H9 (cell line): ENCODE data around the gene MMD. TPM values are rescaled to one million over a fixed set of nuclear protein-coding genes. Genes with fewer than 3 reads are reported as not detected.

Experiments used
- DNase-seq: peaks from one replicate; pipeline ENCODE4 v3.0.0-alpha.2; 2017
- H2AFZ ChIP-seq: one replicate; pipeline ENCODE4 v1.6.1; 2013; ENCODE audit warnings: mild to moderate bottlenecking, low read length, control low read depth, moderate library complexity
- H2AK5ac ChIP-seq: 2 replicates; pipeline ENCODE4 v1.6.1; 2013; ENCODE audit warnings: low read length, control low read depth, mixed read lengths; ENCODE audit not compliant: insufficient read length
- H2BK120ac ChIP-seq: one replicate; pipeline ENCODE4 v1.6.1; 2013; ENCODE audit warnings: low read depth, mild to moderate bottlenecking, low read length, control low read depth, inconsistent platforms; ENCODE audit not compliant: poor library complexity, severe bottlenecking
- H2BK12ac ChIP-seq: 2 replicates; pipeline ENCODE4 v1.6.1; 2013; ENCODE audit warnings: low read length, control low read depth, mixed read lengths, low read depth; ENCODE audit not compliant: insufficient read length
- H2BK15ac ChIP-seq: 2 replicates; pipeline ENCODE4 v1.6.1; 2013; ENCODE audit warnings: low read depth, low read length, control low read depth
- H2BK20ac ChIP-seq: one replicate; pipeline ENCODE4 v1.6.1; 2013; ENCODE audit warnings: low read depth, mild to moderate bottlenecking, low read length, control low read depth, inconsistent platforms; ENCODE audit not compliant: poor library complexity, severe bottlenecking
- H2BK5ac ChIP-seq: 2 replicates; pipeline ENCODE4 v1.6.1; 2013; ENCODE audit warnings: low read length, control low read depth, mixed read lengths; ENCODE audit not compliant: insufficient read length
- H3K14ac ChIP-seq: 2 replicates; pipeline ENCODE4 v1.6.1; 2013; ENCODE audit warnings: low read length, control low read depth; ENCODE audit not compliant: insufficient read depth
- H3K18ac ChIP-seq: 2 replicates; pipeline ENCODE4 v1.6.1; 2013; ENCODE audit warnings: low read depth, mild to moderate bottlenecking, mixed read lengths, low read length, control low read depth; ENCODE audit not compliant: insufficient read length
- H3K23ac ChIP-seq: 2 replicates; pipeline ENCODE4 v1.6.1; 2013; ENCODE audit warnings: low read length, control low read depth, mixed read lengths, low read depth; ENCODE audit not compliant: insufficient read length
- H3K23me2 ChIP-seq: 2 replicates; pipeline ENCODE4 v1.6.1; 2013; ENCODE audit warnings: low read depth, mild to moderate bottlenecking, mixed read lengths, low read length, control low read depth; ENCODE audit not compliant: insufficient read length, poor library complexity, severe bottlenecking
- H3K27ac ChIP-seq: 2 replicates; pipeline ENCODE4 v1.5.1; 2013; ENCODE audit warnings: low read length, control low read depth, mixed read lengths, low read depth; ENCODE audit not compliant: insufficient read length
- H3K27me3 ChIP-seq: 2 replicates; pipeline ENCODE4 v1.6.1; 2013; ENCODE audit warnings: low read length, control low read depth, inconsistent platforms; ENCODE audit not compliant: insufficient read depth
- H3K4ac ChIP-seq: 2 replicates; pipeline ENCODE4 v1.6.1; 2013; ENCODE audit warnings: low read depth, mild to moderate bottlenecking, control low read depth, inconsistent platforms, low read length, moderate library complexity
- H3K4me1 ChIP-seq: 2 replicates; pipeline ENCODE4 v1.6.1; 2013; ENCODE audit warnings: low read length, control low read depth, inconsistent platforms; ENCODE audit not compliant: insufficient read depth
- H3K4me2 ChIP-seq: 2 replicates; pipeline ENCODE4 v1.6.1; 2013; ENCODE audit warnings: low read length, control low read depth, mixed read lengths; ENCODE audit not compliant: insufficient read length, insufficient read depth
- H3K56ac ChIP-seq: 2 replicates; pipeline ENCODE4 v1.6.1; 2013; ENCODE audit warnings: low read depth, mild to moderate bottlenecking, mixed read lengths, low read length, control low read depth; ENCODE audit not compliant: insufficient read length
- H3K79me1 ChIP-seq: 2 replicates; pipeline ENCODE4 v1.6.1; 2013; ENCODE audit warnings: low read depth, mild to moderate bottlenecking, moderate library complexity, low read length, control low read depth, inconsistent platforms; ENCODE audit not compliant: insufficient read depth, poor library complexity, severe bottlenecking
- H3K79me2 ChIP-seq: 2 replicates; pipeline ENCODE4 v1.6.1; 2013; ENCODE audit warnings: low read length, control low read depth, inconsistent platforms; ENCODE audit not compliant: insufficient read depth
- H3K9ac ChIP-seq: 2 replicates; pipeline ENCODE4 v1.6.1; 2013; ENCODE audit warnings: low read length, control low read depth, mixed read lengths; ENCODE audit not compliant: insufficient read length; ENCODE audit errors: extremely low read depth
- H3K9me3 ChIP-seq: one replicate; pipeline ENCODE4 v1.6.1; 2013; ENCODE audit warnings: low read depth, low read length, inconsistent platforms; ENCODE audit not compliant: control insufficient read depth
- H3T11ph ChIP-seq: one replicate; pipeline ENCODE4 v1.6.1; 2013; ENCODE audit warnings: mild to moderate bottlenecking, low read length, control low read depth, inconsistent platforms
- H4K20me1 ChIP-seq: one replicate; pipeline ENCODE4 v1.6.1; 2013; ENCODE audit not compliant: control insufficient read depth, insufficient read length, insufficient read depth
- H4K5ac ChIP-seq: 2 replicates; pipeline ENCODE4 v1.6.1; 2013; ENCODE audit warnings: low read depth, mild to moderate bottlenecking, mixed read lengths, low read length, control low read depth; ENCODE audit not compliant: insufficient read length
- H4K8ac ChIP-seq: replicated peaks from 2 replicates; pipeline ENCODE4 v1.6.1; 2013; ENCODE audit warnings: low read length, control low read depth, mixed read lengths, low read depth; ENCODE audit not compliant: insufficient read length
- H4K91ac ChIP-seq: 2 replicates; pipeline ENCODE4 v1.6.1; 2013; ENCODE audit warnings: low read depth, mild to moderate bottlenecking, moderate library complexity, mixed read lengths, low read length, control low read depth; ENCODE audit not compliant: insufficient read length
- H3K27ac Mint-ChIP-seq, 3 experiments: 2 replicates in 2 of 3; 3 replicates in 1 of 3; pipeline ENCODE4 v1.8.0; 2020 to 2021; ENCODE audit warnings: mixed read lengths in 3 of 3, mild to moderate bottlenecking in 1 of 3, moderate library complexity in 1 of 3
- H3K27me3 Mint-ChIP-seq: 2 replicates; pipeline ENCODE4 v1.8.0; 2021; ENCODE audit warnings: low read depth, mild to moderate bottlenecking, moderate library complexity, mixed read lengths
- H3K36me3 Mint-ChIP-seq, 3 experiments: 2 replicates in 2 of 3; 3 replicates in 1 of 3; pipeline ENCODE4 v1.8.0; 2020 to 2021; ENCODE audit warnings: low read depth in 3 of 3, mixed read lengths in 3 of 3; ENCODE audit not compliant: insufficient read depth in 1 of 3
- H3K4me1 Mint-ChIP-seq, 2 experiments: 2 replicates each; pipeline ENCODE4 v1.8.0; 2020; ENCODE audit warnings: mixed read lengths in 2 of 2
- H3K4me3 Mint-ChIP-seq, 2 experiments: 2 replicates in 1 of 2; 3 replicates in 1 of 2; pipeline ENCODE4 v1.8.0; 2020 to 2021; ENCODE audit warnings: mild to moderate bottlenecking in 2 of 2, mixed read lengths in 2 of 2, moderate library complexity in 1 of 2
- H3K9me3 Mint-ChIP-seq, 2 experiments: 2 replicates in 1 of 2; 3 replicates in 1 of 2; pipeline ENCODE4 v1.8.0; 2020; ENCODE audit warnings: mild to moderate bottlenecking in 2 of 2, mixed read lengths in 2 of 2, moderate library complexity in 1 of 2
- CTCF ChIP-seq: fragments of 200-600 bp; sonication (generic); conservative IDR thresholded peaks from 3 replicates; pipeline ENCODE4 v1.8.0; 2021; ENCODE audit warnings: antibody characterized with exemption, mild to moderate bottlenecking
- WGBS: extraction: QIAGEN DNeasy Blood & Tissue Kit; methylation state at CpG from one replicate; pipeline ENCODE4 v1.1.7; 2013; ENCODE audit warnings: missing lambda C conversion rate, low lambda C conversion rate, mixed read lengths; ENCODE audit not compliant: insufficient read length; ENCODE audit errors: extremely low coverage; 5-methylcytosine and 5-hydroxymethylcytosine counted together
- total RNA-seq: library from RNA; stranded (reverse); gene quantifications from 2 replicates; pipeline ENCODE4 v1.2.1, GENCODE V29; 2021

The MMD gene
- total RNA-seq, 1 experiment from 2014 or later, result 24.0 TPM

GRCh38 chr17:55356434-55357328 is 65.0 kb downstream of the MMD start:
- no peak overlapping the region for H3K14ac ChIP-seq
- no peak overlapping the region for H3T11ph ChIP-seq
- no peaks in the 10 kb centered on the region for H3K27me3 ChIP-seq
- H3K23me2 ChIP-seq, result no peaks in the 10 kb centered on the region
- Mint-ChIP-seq H3K27me3 (no peaks in the 10 kb centered on the region), H3K4me3 (no peak overlapping the region), H3K9me3 (peaks cover 12 to 13% of the 10 kb centered on the region in 2 experiments), H3K27ac (no peak overlapping the region), H3K36me3 (peaks cover 0 to 10% (median 0%) of the 10 kb centered on the region in 3 experiments; a peak in 3 of 7 replicates), H3K4me1 (peaks cover 5 to 6% of the 10 kb centered on the region in 2 experiments)
- no CpG with 5 or more reads among the region's 3 CpGs for WGBS
- H2BK15ac ChIP-seq, result no peak overlapping the region
- no peaks in the 10 kb centered on the region for H3K4me1 ChIP-seq
- H4K20me1 ChIP-seq, result no peaks in the 10 kb centered on the region
- H3K27ac ChIP-seq, result no peak overlapping the region
- TF ChIP-seq CTCF, result peak; percentile 88
- no peaks in the 10 kb centered on the region for H3K79me1 ChIP-seq
- no peaks in the 10 kb centered on the region for H3K79me2 ChIP-seq
- H3K18ac ChIP-seq, result no peak overlapping the region
- H2BK20ac ChIP-seq, result no peak overlapping the region
- H2BK12ac ChIP-seq, result no peak overlapping the region
- H3K4me2 ChIP-seq, result no peak overlapping the region
- H4K8ac ChIP-seq, result no peak overlapping the region
- no peak overlapping the region for H4K91ac ChIP-seq
- H2BK5ac ChIP-seq, result no peak overlapping the region
- no peak overlapping the region for H3K23ac ChIP-seq
- no peak overlapping the region for H2BK120ac ChIP-seq
- no peak overlapping the region for H2AFZ ChIP-seq
- H3K56ac ChIP-seq, result no peak overlapping the region
- no peak overlapping the region for H3K4ac ChIP-seq
- no peaks in the 10 kb centered on the region for H3K9me3 ChIP-seq
- no peak overlapping the region for H2AK5ac ChIP-seq
- peak; percentile 89 for DNase-seq
- no peak overlapping the region for H4K5ac ChIP-seq
- H3K9ac ChIP-seq, result no peak overlapping the region
